Stimulated activated CD8-positive, alpha-beta memory T cell treated with anti-CD3 and anti-CD28 coated beads, Interleukin-4, amount 100 ng/mL, for 1 hour (primary cell): ENCODE results near the gene ATP5F1C.

ENCODE experiments used
- DNase-seq, 2 donors: peaks; one replicate each; pipeline ENCODE4 v3.0.0-alpha.2; 2020; ENCODE audit warnings: low read depth in 2 of 2, low spot score in 1 of 2

The ATP5F1C gene

GRCh38 chr10:7836571-7836970, 48.6 kb downstream of the ATP5F1C start:
- DNase-seq = no peak

DNA sequence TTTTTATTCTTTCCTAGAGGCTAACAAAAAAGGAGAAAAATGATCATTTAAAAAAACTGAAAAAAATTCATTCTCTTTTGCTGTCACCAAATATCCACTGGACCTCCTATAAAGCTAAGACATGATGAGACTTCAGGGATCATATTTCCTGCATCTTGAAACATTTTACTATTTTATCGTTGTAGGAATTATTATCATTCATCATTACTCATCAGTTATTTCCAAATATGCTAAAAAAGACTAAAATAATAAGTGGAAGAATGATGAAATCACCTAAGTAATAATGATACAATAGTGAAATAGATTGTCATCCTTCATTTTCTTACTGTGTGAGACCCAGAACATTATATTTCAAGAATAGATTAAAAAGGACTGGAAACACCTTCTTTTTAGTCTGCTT, 58.6 kb downstream of the ATP5F1C start:
- DNase-seq = no peak

DNA sequence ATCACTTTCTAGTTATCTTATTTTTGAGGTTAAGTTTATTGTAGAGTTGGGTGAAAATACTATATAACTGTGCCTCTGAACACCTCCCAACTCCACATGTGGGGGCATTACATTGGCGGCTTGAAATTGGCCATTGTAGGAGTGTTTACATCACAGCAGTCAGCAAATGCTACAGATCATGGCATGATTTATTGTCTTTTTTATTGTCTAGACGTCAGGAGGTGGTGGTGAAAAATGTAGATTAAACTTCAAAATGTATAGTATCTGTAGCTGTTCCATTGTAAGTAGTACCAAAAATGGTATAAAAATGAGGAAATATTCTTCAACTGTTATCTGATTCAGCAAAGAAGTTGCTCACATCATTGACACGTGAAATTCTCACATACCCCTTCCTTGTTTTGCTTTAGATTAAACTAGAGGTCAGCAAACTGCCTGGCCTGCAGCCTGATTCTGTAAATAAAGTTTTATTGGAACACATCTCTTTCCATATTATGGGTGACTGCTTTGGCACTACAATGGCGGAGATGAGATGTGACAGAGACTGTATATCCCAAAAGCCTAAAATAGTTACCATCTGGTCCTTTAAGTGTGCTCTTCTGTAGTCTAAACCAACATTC, 65.4 kb downstream of the ATP5F1C start:
- DNase-seq = no peak

GRCh38 chr10:7853890-7854289, 65.9 kb downstream of the ATP5F1C start:
- no peak for DNase-seq

DNA sequence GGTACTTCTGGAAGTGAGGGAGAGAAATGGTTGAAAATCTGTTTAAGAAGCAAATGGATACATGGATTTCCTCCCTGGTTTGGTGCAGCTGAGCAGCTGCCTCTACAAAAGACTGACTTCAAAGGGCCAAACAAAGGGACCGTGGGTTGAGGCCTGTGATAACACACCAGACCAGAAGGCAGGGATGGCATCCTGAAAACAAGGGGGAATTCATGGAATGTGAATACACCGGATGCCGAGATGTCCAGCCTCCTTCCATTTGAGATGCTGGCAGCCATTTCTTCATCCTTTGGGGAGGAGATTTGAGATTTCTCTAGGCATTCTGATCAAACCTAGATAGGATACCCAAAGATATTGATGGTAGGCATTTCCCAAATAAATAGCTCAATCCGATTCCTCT, 67.2 kb downstream of the ATP5F1C start:
- no peak for DNase-seq

DNA sequence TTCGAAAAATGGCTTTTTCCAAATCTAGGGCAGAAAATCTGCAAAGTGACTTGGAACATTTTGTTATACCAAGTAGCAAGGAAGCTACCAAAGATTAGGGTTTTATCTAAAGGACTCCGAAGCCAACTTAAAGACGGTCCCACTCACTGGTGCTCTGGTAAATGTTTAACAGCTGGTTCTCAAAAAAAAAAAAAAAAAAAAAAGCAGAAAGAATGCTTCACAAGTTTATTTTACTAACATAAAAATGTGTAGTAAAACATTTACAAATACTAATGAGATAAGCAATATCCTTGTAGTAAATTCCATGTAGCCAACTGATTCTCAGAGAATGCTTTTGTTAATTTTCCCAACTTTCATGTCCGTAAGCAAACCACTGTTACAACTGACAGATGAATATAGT, 68.7 kb downstream of the ATP5F1C start:
- no peak for DNase-seq

- no peak for DNase-seq
Measured at GRCh38 chr10:7857262-7857661, 69.3 kb downstream of the ATP5F1C start.
